HEK293 (cell line): ENCODE results near the gene TSPAN9.

Experiments
- CTCF ChIP-seq: fragments of 450-650 bp; formaldehyde crosslinking; IDR thresholded peaks from 2 replicates; pipeline ENCODE4 v1.5.1; 2016; ENCODE audit warnings: missing biosample characterization, missing genetic modification characterization
- KLF7 ChIP-seq: fragments of 450-650 bp; formaldehyde crosslinking; IDR thresholded peaks from 2 replicates; pipeline ENCODE4 v1.5.1; 2016; ENCODE audit warnings: missing biosample characterization, missing genetic modification characterization, borderline replicate concordance
- MEIS1 ChIP-seq: sonication (generic); formaldehyde crosslinking; IDR thresholded peaks from 2 replicates; pipeline ENCODE4 v1.8.1; 2022; ENCODE audit warnings: missing genetic modification reagents, mild to moderate bottlenecking, borderline replicate concordance
- PRDM2 ChIP-seq: fragments of 450-650 bp; formaldehyde crosslinking; IDR thresholded peaks from 2 replicates; pipeline ENCODE4 v1.5.1; 2016; ENCODE audit warnings: missing biosample characterization, missing genetic modification characterization, borderline replicate concordance
- RBAK ChIP-seq: fragments of 450-650 bp; formaldehyde crosslinking; IDR thresholded peaks from 2 replicates; pipeline ENCODE4 v1.5.1; 2016; ENCODE audit warnings: missing biosample characterization, missing genetic modification characterization
- ZNF274 ChIP-seq, 2 experiments: fragments of 200-500 bp in 1 of 2; fragments of 450-650 bp in 1 of 2; sonication (Bioruptor generic) in 1 of 2; formaldehyde crosslinking in 1 of 2; IDR thresholded peaks; 2 replicates each; pipeline versions ENCODE4 v1.5.1 to v1.6.1; 2014 to 2016; ENCODE audit warnings: borderline replicate concordance in 1 of 2, inconsistent platforms in 1 of 2, low read length in 1 of 2, missing biosample characterization in 1 of 2, missing genetic modification characterization in 1 of 2

DNA sequence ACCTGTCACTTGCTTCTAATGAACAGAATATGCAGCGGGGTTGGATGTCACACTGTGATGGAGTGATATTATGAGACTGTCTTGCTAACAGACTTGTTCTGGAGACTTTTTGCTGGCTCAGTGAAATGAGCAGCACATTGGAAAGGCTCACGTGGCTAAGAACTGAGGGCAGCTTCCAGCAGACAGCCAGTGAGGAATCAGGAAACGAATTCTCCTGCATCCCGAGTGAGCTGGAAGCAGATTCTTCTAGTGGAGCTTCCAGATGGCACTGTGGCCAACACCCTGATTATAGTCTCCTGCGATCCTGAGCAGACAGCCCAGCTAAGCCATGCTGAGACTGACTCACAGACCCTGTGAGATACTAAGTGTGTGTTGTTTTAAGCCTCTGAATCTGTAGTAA is 16.1 kb upstream of the TSPAN9 start:
- TF ChIP-seq CTCF (tag by site-specific recombination): no peak
- no peak for TF ChIP-seq MEIS1 (CRISPR knock-in tag)
- no peak for TF ChIP-seq PRDM2 (tag by site-specific recombination)
- no peak for TF ChIP-seq KLF7 (tag by site-specific recombination)
- no peak for TF ChIP-seq RBAK (tag by site-specific recombination)
- no peak for TF ChIP-seq ZNF274 (IDR thresholded peaks at IDR 0.05; ENCODE audit: low read length)
- TF ChIP-seq ZNF274 (tag by site-specific recombination; IDR thresholded peaks at IDR 0.05; ENCODE audit: borderline replicate concordance): no peak
